Measurements from ENCODE around the gene JAKMIP1. TPM values are rescaled to one million over a fixed set of nuclear protein-coding genes. Genes with fewer than 3 reads are reported as not detected.

The JAKMIP1 gene
- total RNA-seq, 2 experiments from 2014 or later = 4.0 to 5.1 TPM

- ChIA-PET CTCF (ENCODE audit: unreplicated experiment) (no interaction called here), POLR2A (no interaction called here)
- no peak for DNase-seq (ENCODE audit: low spot score)
- Histone ChIP-seq H3K4me3 (ENCODE audit: low read depth, low read length, poor library complexity, severe bottlenecking) (no peak overlapping the region), H3K4me2 (ENCODE audit: low read length) (no peak overlapping the region), H2AFZ (ENCODE audit: low read length) (no peak overlapping the region), H3K36me3 (ENCODE audit: insufficient read depth, low read length) (no peaks in the 10 kb centered on the region), H3K79me2 (ENCODE audit: insufficient read depth, low read depth, low read length) (no peaks in the 10 kb centered on the region), H3K27ac (ENCODE audit: low read depth, low read length, poor library complexity, severe bottlenecking) (no peak overlapping the region), H4K20me1 (ENCODE audit: insufficient read depth, low read length) (no peaks in the 10 kb centered on the region), H3K9me3 (ENCODE audit: low read length) (no peaks in the 10 kb centered on the region; the same call in 1 of the 2 replicates), H3K4me1 (ENCODE audit: insufficient read depth, low read length, poor library complexity, severe bottlenecking) (no peaks in the 10 kb centered on the region), H3K9me2 (ENCODE audit: insufficient read depth, low read length) (no peaks in the 10 kb centered on the region)
- no TSS peak for BruUV-seq (replicated peaks)
- intact Hi-C loops (cut with micrococcal nuclease; ENCODE audit: unreplicated experiment) = no loop called here
- TF ChIP-seq EZH2phosphoT487 (IDR thresholded peaks at IDR 0.05; ENCODE audit: borderline replicate concordance, low read depth, low read length) = no peak
- TF ChIP-seq CTCF (conservative IDR thresholded peaks at IDR 0.05; ENCODE audit: low read length) = no peak
Measured at GRCh38 chr4:6123116-6123515, 77.2 kb downstream of the JAKMIP1 start.

DNA sequence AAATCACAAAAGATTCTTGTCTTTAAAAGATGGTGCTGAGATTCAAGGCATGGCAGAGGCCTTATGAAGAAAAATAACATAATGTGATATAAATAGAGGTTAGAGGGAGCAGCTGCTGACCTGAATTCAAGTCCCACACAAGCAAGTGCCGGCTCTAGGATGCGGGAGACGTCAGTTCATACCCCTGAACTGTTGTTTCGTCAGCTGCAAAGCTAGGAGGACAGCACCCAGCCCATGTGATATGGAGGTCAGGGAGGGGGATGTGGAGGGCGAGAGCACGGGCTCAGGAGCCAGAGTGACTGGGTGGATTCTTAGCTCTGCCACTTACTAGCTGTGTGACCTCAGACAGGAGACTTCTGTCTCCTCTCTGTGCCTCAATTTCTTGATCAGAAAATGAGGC is 77.9 kb downstream of the JAKMIP1 start:
- Histone ChIP-seq H3K4me3 (ENCODE audit: low read depth, low read length, poor library complexity, severe bottlenecking) (no peak overlapping the region), H3K4me2 (ENCODE audit: low read length) (no peak overlapping the region), H3K9me2 (ENCODE audit: insufficient read depth, low read length) (no peaks in the 10 kb centered on the region), H3K36me3 (ENCODE audit: insufficient read depth, low read length) (no peaks in the 10 kb centered on the region), H2AFZ (ENCODE audit: low read length) (no peak overlapping the region), H3K4me1 (ENCODE audit: insufficient read depth, low read length, poor library complexity, severe bottlenecking) (no peaks in the 10 kb centered on the region), H3K27ac (ENCODE audit: low read depth, low read length, poor library complexity, severe bottlenecking) (no peak overlapping the region), H4K20me1 (ENCODE audit: insufficient read depth, low read length) (no peaks in the 10 kb centered on the region), H3K79me2 (ENCODE audit: insufficient read depth, low read depth, low read length) (no peaks in the 10 kb centered on the region), H3K9me3 (ENCODE audit: low read length) (no peaks in the 10 kb centered on the region; the same call in 1 of the 2 replicates)
- CTCF ChIA-PET (ENCODE audit: unreplicated experiment) = no interaction called here
- no TSS peak for BruUV-seq (replicated peaks)
- TF ChIP-seq EZH2phosphoT487 (IDR thresholded peaks at IDR 0.05; ENCODE audit: borderline replicate concordance, low read depth, low read length) (no peak), CTCF (conservative IDR thresholded peaks at IDR 0.05; ENCODE audit: low read length) (no peak)
- POLR2A ChIA-PET = no interaction called here
- DNase-seq (ENCODE audit: low spot score) = no peak
- intact Hi-C loops (cut with micrococcal nuclease; ENCODE audit: unreplicated experiment) = no loop called here

DNA sequence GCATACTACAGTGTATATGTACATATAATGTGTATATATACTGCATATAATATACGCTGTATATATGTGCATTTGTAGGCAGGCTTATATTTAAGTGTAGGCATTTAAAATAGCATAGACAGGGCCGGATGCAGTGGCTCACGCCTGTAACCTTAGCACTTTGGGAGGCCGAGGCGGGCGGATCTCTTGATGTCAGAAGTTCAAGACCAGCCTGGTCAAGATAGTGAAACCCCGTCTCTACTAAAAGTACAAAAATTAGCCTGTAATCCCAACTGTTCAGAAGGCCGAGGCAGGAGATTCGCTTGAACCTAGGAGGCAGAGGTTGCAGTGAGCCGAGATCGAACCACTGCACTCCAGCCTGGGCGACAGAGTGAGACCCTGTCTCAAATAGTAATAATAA is 78.4 kb downstream of the JAKMIP1 start:
- H3K36me3 ChIP-seq (ENCODE audit: insufficient read depth, low read length) = no peaks in the 10 kb centered on the region
- no peak for DNase-seq (ENCODE audit: low spot score)
- H3K9me3 ChIP-seq (ENCODE audit: low read length) = no peaks in the 10 kb centered on the region; the same call in 1 of the 2 replicates
- ChIA-PET POLR2A (no interaction called here), CTCF (ENCODE audit: unreplicated experiment) (no interaction called here)
- no peaks in the 10 kb centered on the region for H3K79me2 ChIP-seq (ENCODE audit: insufficient read depth, low read depth, low read length)
- H3K4me3 ChIP-seq (ENCODE audit: low read depth, low read length, poor library complexity, severe bottlenecking) = no peak overlapping the region
- no peaks in the 10 kb centered on the region for H4K20me1 ChIP-seq (ENCODE audit: insufficient read depth, low read length)
- H3K9me2 ChIP-seq (ENCODE audit: insufficient read depth, low read length) = no peaks in the 10 kb centered on the region
- H3K4me2 ChIP-seq (ENCODE audit: low read length) = no peak overlapping the region
- no peak overlapping the region for H2AFZ ChIP-seq (ENCODE audit: low read length)
- H3K4me1 ChIP-seq (ENCODE audit: insufficient read depth, low read length, poor library complexity, severe bottlenecking) = no peaks in the 10 kb centered on the region
- BruUV-seq (replicated peaks) = no TSS peak
- intact Hi-C loops (cut with micrococcal nuclease; ENCODE audit: unreplicated experiment) = no loop called here
- H3K27ac ChIP-seq (ENCODE audit: low read depth, low read length, poor library complexity, severe bottlenecking) = no peak overlapping the region
- TF ChIP-seq EZH2phosphoT487 (IDR thresholded peaks at IDR 0.05; ENCODE audit: borderline replicate concordance, low read depth, low read length) (no peak), CTCF (conservative IDR thresholded peaks at IDR 0.05; ENCODE audit: low read length) (no peak)

All from OCI-LY7 (cell line).